BLaER1 (cell line): Measurements from ENCODE around the gene UBE2M.

ENCODE experiments used
- H3K27ac ChIP-seq: shearing (Covaris generic); formaldehyde crosslinking; 2 replicates; pipeline ENCODE4 v1.8.1; 2022
- H3K27me3 ChIP-seq: shearing (Covaris generic); formaldehyde crosslinking; 2 replicates; pipeline ENCODE4 v1.8.1; 2022
- H3K36me3 ChIP-seq: shearing (Covaris generic); formaldehyde crosslinking; 2 replicates; pipeline ENCODE4 v1.8.1; 2022
- H3K4me1 ChIP-seq: shearing (Covaris generic); formaldehyde crosslinking; 2 replicates; pipeline ENCODE4 v1.8.1; 2022
- H3K4me2 ChIP-seq: shearing (Covaris generic); formaldehyde crosslinking; 2 replicates; pipeline ENCODE4 v1.8.1; 2022
- H3K4me3 ChIP-seq: shearing (Covaris generic); formaldehyde crosslinking; 2 replicates; pipeline ENCODE4 v1.8.1; 2022
- H3K9ac ChIP-seq: shearing (Covaris generic); formaldehyde crosslinking; 2 replicates; pipeline ENCODE4 v1.8.1; 2022
- H3K9me3 ChIP-seq: shearing (Covaris generic); formaldehyde crosslinking; 2 replicates; pipeline ENCODE4 v1.8.1; 2022
- H4K20me1 ChIP-seq: shearing (Covaris generic); formaldehyde crosslinking; 2 replicates; pipeline ENCODE4 v1.8.1; 2022
- Cebpa-rat ChIP-seq: shearing (Covaris generic); IDR thresholded peaks from 2 replicates; pipeline ENCODE4 v1.8.1; 2022

Gene UBE2M

DNA sequence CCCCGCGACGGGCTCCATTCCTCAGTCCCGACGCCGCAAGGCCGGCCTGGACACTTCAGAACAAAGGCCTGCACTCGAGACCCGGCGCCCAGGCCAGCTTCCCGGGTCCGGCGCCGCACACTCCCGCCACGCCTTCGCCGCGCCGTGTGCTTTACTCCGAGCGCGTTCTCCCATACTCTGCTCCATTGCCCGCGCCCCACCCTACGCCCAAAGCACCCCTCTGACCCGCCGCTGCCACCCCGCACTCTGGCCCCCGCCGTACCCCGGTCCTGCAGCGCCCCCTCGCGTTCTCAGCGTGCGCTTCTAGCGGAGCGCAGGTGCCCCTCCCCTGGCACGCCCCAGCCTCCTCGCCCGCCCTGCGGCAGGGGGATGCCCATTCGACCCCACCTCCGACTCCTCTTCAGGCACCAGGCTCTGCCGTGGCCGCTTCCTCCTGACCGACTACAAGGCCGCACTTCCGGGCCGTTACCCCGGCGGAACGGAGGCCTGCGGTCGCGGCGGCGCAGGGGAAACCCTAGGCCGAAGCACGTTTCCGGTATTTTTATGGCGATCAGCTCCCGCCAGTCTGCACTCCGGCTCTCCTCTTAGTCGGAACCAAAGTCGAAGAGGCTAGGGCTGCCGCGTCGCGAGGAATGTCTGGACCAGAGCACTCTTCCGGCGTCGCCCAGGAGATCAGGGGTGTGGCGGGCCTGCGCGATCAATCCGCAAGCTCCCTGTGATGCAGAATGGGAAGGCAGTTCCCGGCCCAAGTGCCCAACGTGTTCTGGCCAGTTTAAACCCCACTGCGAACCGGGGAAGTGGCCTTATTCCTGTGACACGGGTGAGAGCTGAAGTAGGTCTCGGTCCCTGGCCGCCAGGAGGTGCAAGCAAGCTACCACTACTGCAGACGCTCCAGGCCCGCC is 38.8 kb downstream of the UBE2M start, which contains the start of gene ZBTB45:
Gene ZBTB45 (minus strand): TSS at position 456 of the 902 bp plus-strand sequence. CDS start 2,137 bp downstream, outside the sequence.
- H3K36me3 ChIP-seq, result peaks cover 23% of the 10 kb centered on the region
- H3K27ac ChIP-seq, result peak within 1 kb of the TSS; percentile 96
- TF ChIP-seq Cebpa-rat, result no peak
- peak within 1 kb of the TSS; percentile 86 for H3K4me3 ChIP-seq
- H3K4me2 ChIP-seq, result peak within 1 kb of the TSS; percentile 97
- H3K9ac ChIP-seq, result peak within 1 kb of the TSS; percentile 93
- H4K20me1 ChIP-seq, result peaks cover 28% of the 10 kb centered on the region
- peaks cover 40% of the 10 kb centered on the region for H3K4me1 ChIP-seq
- no peaks in the 10 kb centered on the region for H3K27me3 ChIP-seq
- no peaks in the 10 kb centered on the region for H3K9me3 ChIP-seq

DNA sequence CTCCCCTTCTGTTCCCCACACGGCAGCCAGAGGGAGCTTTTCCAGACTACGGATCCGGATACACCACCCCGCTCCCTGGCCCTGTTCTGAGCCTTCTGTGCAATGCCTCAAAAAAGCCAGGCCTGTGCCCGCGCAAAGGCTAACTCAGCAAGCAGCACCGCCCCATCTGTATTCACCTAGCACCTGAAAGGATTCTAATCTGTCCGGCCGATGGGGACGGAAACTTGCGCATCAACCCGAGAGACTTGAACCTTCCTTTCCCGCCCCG is 39.4 kb downstream of the UBE2M start:
- Histone ChIP-seq H3K27me3 (no peaks in the 10 kb centered on the region), H3K27ac (peak overlapping the region; percentile 96), H3K9ac (peak overlapping the region; percentile 93), H3K4me1 (peaks cover 44% of the 10 kb centered on the region), H3K36me3 (peaks cover 23% of the 10 kb centered on the region), H3K4me2 (peak overlapping the region; percentile 97), H3K4me3 (peak overlapping the region; percentile 86), H4K20me1 (peaks cover 28% of the 10 kb centered on the region), H3K9me3 (no peaks in the 10 kb centered on the region)
- no peak for TF ChIP-seq Cebpa-rat

DNA sequence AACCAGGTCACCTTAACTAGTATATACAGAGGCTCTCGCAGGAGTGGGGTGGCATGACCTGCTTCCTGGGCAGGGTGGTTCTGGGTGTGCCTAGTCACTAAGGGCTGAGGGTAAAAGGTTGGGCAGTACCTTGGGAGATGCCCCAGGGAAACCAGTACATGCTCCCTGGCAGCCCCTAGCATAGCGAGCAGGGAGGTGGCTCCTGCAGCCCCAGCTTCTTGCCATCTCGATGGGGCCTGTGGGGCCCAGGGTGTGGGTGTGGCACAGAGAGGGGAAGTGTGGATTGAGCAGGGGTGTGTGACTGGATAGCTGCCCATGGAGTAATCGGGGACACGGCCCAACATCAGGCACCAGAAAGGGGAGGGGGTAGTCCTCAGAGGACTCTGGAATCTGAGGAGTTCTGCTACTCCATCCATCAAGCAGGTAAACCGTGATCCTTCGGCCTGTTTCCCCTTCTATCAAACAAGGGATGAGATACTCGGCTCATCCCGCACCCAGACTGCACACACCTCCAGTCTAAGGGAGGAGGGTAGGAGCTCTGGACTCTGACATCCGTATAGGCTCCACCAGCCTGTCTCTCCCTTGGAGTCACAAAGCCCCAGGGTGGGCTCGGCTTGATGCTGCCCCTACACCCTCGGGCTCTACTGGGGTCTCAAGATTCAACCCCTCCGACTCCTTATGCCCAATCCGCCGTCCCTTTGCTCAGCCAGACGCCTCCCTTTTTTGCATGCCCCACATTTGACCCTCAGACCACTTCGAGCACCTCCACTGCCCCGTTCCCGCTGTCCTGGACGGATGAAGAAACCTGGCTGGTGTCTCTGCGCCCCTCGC is 39.9 kb downstream of the UBE2M start:
- peak overlapping the region; percentile 97 for H3K4me2 ChIP-seq
- peak overlapping the region; percentile 93 for H3K9ac ChIP-seq
- peaks cover 47% of the 10 kb centered on the region for H3K4me1 ChIP-seq
- no peaks in the 10 kb centered on the region for H3K27me3 ChIP-seq
- peak overlapping the region; percentile 96 for H3K27ac ChIP-seq
- H3K9me3 ChIP-seq, result no peaks in the 10 kb centered on the region
- peaks cover 28% of the 10 kb centered on the region for H4K20me1 ChIP-seq
- H3K36me3 ChIP-seq, result peaks cover 25% of the 10 kb centered on the region
- H3K4me3 ChIP-seq, result peak overlapping the region; percentile 86
- no peak for TF ChIP-seq Cebpa-rat

DNA sequence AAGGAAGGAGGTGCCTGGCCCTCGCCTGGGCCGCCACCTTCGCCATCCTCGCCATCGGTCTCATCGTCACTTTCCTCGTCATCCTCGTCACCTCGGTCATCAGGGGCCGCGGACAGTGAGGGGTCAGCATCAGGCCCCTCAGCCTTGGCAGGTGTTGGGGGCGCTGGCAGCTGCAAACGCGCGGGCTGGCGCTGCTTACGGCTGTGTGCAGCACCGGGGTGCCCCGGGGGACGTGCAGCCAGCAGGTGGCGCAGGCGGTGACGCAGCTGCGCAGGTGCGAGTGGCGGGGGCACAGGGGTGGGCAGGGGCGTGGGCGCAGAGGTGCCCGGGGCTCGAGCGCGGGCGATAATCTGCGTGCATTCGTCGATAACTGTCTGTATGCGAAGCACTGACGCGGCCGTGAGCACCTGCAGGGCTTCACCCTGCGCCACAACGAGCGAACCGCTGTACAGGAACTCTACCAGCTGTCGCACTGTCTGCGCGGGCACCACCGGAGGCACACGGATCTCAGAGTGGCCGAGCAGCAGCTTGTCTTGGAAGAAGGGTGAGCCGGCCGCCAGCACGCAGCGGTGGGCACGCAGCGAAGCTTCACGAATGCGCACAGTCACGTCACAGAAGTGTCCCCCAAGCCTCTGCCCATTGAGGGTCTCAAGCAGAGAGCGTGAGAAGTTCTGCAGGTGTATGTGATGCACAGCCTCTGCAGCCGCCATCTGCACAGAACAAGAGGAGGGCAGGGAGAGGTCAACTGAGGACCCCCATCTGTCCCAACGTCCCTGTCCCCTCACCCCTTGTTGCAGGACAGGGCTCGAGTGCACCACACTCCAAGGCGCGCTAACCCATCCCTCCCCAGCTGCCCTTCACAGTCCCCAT is 41.2 kb downstream of the UBE2M start:
- Histone ChIP-seq H4K20me1 (peaks cover 28% of the 10 kb centered on the region), H3K27ac (no peak overlapping the region), H3K9ac (no peak overlapping the region), H3K4me3 (no peak overlapping the region), H3K36me3 (peaks cover 30% of the 10 kb centered on the region), H3K9me3 (no peaks in the 10 kb centered on the region), H3K27me3 (no peaks in the 10 kb centered on the region), H3K4me2 (peak overlapping the region; percentile 34), H3K4me1 (peaks cover 52% of the 10 kb centered on the region)
- TF ChIP-seq Cebpa-rat, result no peak

DNA sequence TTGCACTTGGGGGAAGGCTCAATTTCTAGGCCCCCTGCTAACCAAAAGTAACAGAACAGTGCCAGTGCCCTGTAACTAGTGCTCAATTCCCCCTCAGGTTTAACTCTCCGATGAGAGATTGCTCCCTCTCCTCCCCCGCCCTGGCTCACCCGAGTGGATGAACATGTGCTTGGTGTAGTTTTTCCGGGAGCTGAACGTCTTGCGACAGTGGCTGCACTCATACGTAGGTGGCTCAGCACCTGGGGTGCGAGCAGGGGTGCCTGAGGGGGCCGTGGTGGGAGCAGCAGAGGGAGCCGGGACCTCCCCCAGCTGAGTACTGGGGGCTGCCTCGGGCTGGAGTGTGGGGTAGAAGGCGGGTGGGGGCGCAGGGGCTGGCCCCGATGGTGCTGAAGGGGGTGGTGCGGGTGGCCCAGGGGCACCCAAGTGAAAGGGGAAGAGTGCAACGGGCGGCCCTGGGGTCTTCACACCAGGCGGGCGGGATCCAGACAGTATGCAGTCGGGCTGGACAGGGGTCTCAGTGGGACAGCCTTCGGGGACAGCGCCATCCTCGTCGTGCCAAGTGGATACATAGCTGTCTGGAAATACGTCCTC is 42.1 kb downstream of the UBE2M start:
- H3K9ac ChIP-seq, result peak overlapping the region; percentile 57; the same call in 1 of the 2 replicates
- H3K4me1 ChIP-seq, result peaks cover 52% of the 10 kb centered on the region
- H3K4me2 ChIP-seq, result peak overlapping the region; percentile 95; the same call in 1 of the 2 replicates
- no peaks in the 10 kb centered on the region for H3K9me3 ChIP-seq
- peak overlapping the region; percentile 35; the same call in 1 of the 2 replicates for H3K27ac ChIP-seq
- H3K4me3 ChIP-seq, result no peak overlapping the region
- peaks cover 30% of the 10 kb centered on the region for H3K36me3 ChIP-seq
- H4K20me1 ChIP-seq, result peaks cover 28% of the 10 kb centered on the region
- no peaks in the 10 kb centered on the region for H3K27me3 ChIP-seq
- TF ChIP-seq Cebpa-rat, result no peak

DNA sequence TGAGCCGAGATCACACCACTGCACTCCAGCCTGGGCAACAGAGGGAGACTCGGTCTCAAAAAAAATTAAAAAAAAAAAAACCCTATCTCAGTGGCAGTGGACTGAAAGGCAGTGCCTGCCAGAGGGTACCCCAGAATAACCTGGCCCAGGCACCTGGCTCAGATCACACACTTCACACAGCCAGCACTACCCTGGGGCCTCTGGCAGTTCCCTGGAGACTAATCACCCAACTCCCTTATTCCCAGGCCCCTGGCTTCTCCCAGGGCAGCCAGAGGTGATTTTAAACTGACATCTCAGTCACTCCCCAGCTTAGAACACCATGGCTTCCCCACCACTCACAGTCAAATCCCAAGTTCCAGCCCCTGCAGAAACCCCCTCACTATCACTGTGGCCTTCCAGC is 43.2 kb downstream of the UBE2M start:
- H3K4me1 ChIP-seq, result peaks cover 53% of the 10 kb centered on the region
- H3K36me3 ChIP-seq, result peaks cover 30% of the 10 kb centered on the region
- peak overlapping the region; percentile 57; the same call in 1 of the 2 replicates for H3K9ac ChIP-seq
- peaks cover 28% of the 10 kb centered on the region for H4K20me1 ChIP-seq
- peak overlapping the region; percentile 35; the same call in 1 of the 2 replicates for H3K27ac ChIP-seq
- H3K27me3 ChIP-seq, result no peaks in the 10 kb centered on the region
- peak overlapping the region; percentile 67; the same call in 1 of the 2 replicates for H3K4me3 ChIP-seq
- H3K4me2 ChIP-seq, result peak overlapping the region; percentile 95
- TF ChIP-seq Cebpa-rat, result no peak
- no peaks in the 10 kb centered on the region for H3K9me3 ChIP-seq

DNA sequence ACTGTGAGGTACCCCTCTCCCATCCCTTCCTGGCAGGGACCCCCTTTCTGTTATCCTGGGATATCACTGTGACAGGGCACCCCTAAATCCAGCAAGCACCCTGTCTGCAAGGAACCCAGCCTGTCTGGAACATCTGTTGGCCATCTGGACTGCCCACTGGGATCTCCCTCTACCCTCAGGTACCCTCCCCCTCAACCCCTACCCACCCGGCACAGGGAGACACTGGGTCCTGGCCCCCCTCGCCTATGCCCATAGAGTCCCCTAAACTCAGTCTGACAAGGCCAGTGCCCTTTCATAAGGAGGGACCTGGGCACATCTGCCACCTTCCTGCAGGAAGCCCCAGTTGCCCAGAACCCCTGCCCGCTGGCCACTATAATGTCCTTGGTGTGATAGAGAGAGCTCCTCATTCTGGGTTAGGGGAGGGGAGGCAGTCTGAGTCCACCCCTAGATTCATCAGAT is 43.8 kb downstream of the UBE2M start:
- Histone ChIP-seq H3K9ac (peak overlapping the region; percentile 82), H3K27ac (peak overlapping the region; percentile 80), H3K4me2 (peak overlapping the region; percentile 95)

DNA sequence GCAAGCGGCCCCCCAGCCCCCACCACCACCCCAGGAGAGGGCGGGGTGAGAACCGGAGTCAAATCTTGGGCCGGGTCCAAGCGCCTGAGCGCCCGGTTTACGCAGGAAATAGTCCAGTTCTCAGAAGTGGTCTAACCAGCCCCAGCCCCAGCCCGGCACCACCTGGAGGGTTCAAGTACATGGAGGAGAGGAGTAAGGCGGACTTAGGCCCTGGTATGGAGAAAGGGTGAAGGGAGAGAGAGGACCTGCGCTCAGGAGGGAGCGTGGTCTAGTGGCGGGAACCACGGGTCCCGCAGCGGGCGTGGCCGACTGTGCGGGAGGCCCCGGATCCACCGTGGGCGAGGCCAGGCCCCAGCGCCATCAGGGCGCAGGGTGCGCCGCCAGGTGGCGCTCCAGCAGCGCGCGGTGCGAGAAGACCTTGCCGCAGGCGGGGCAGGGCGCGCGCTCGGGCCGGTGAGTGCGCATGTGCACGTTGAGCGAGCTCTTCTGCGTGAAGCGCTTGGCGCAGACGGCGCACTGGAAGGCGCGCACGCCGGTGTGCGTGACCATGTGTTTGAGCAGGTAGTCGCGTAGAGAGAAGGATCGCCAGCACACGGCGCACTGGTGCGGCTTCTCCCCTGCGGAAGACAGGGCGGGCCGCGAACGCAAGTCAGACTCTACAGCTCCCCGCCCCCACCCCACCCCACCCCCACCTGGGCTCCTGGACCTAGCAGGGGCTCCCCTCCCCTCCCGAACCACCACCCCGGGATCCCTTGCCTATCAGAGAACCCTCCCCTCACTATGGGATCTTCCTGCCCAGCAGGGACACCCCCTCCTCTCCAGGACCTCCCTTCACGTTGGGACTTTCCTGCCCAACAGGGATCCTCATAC is 44.5 kb downstream of the UBE2M start:
- H4K20me1 ChIP-seq, result peaks cover 28% of the 10 kb centered on the region
- peak overlapping the region; percentile 67 for H3K4me3 ChIP-seq
- H3K27ac ChIP-seq, result peak overlapping the region; percentile 80
- no peaks in the 10 kb centered on the region for H3K27me3 ChIP-seq
- peaks cover 30% of the 10 kb centered on the region for H3K36me3 ChIP-seq
- H3K4me1 ChIP-seq, result peaks cover 63% of the 10 kb centered on the region
- peaks cover under 1% of the 10 kb centered on the region; the same call in 1 of the 2 replicates for H3K9me3 ChIP-seq
- peak overlapping the region; percentile 82 for H3K9ac ChIP-seq
- H3K4me2 ChIP-seq, result peak overlapping the region; percentile 95
- TF ChIP-seq Cebpa-rat, result no peak

More for the DNA sequence above, 43.8 kb downstream of the UBE2M start:
- Histone ChIP-seq H3K4me3 (peak overlapping the region; percentile 67), H3K36me3 (peaks cover 30% of the 10 kb centered on the region), H3K9me3 (no peaks in the 10 kb centered on the region), H4K20me1 (peaks cover 28% of the 10 kb centered on the region), H3K27me3 (no peaks in the 10 kb centered on the region), H3K4me1 (peaks cover 58% of the 10 kb centered on the region)
- no peak for TF ChIP-seq Cebpa-rat
